WTC11 (cell line): ENCODE data around the gene MANBA. TPM values are rescaled to one million over a fixed set of nuclear protein-coding genes. Genes with fewer than 3 reads are reported as not detected.

Source experiments
- ATAC-seq: fragments of 200-7000 bp; cut with Tn5 transposase; 2 replicates; pipeline ENCODE4 v1.10.0; 2021; ENCODE audit warnings: mild to moderate bottlenecking, moderate library complexity
- CTCF ChIA-PET: fragments of 300-600 bp; sonication (Branson Sonifier 250); formaldehyde crosslinking; loops from one replicate; lab custom pipeline; 2021; ENCODE audit warnings: antibody characterized with exemption; lab: Charles Lee
- POLR2A ChIA-PET: fragments of 350-600 bp; sonication (Branson Sonifier 250); formaldehyde crosslinking; loops from one replicate; lab custom pipeline; 2021; ENCODE audit warnings: antibody characterized with exemption; lab: Charles Lee
- DNase-seq: peaks from one replicate; pipeline ENCODE4 v3.0.0; 2021; ENCODE audit warnings: low spot score
- H3K27ac Mint-ChIP-seq: 2 replicates; pipeline ENCODE4 v1.8.0; 2021; ENCODE audit warnings: mixed read lengths
- H3K27me3 Mint-ChIP-seq: 2 replicates; pipeline ENCODE4 v1.8.0; 2021; ENCODE audit warnings: low read depth, mild to moderate bottlenecking, moderate library complexity, mixed read lengths
- H3K36me3 Mint-ChIP-seq: 2 replicates; pipeline ENCODE4 v1.8.0; 2021; ENCODE audit warnings: mixed read lengths
- H3K4me1 Mint-ChIP-seq: 2 replicates; pipeline ENCODE4 v1.8.0; 2022; ENCODE audit warnings: mixed read lengths
- H3K4me3 Mint-ChIP-seq: 2 replicates; pipeline ENCODE4 v1.8.0; 2021; ENCODE audit warnings: mild to moderate bottlenecking, moderate library complexity, mixed read lengths
- H3K9me3 Mint-ChIP-seq: 2 replicates; pipeline ENCODE4 v1.8.0; 2021; ENCODE audit warnings: mixed read lengths
- CREB1 ChIP-seq: sonication (generic); formaldehyde crosslinking; IDR thresholded peaks from 2 replicates; pipeline ENCODE4 v1.8.0; 2023; ENCODE audit warnings: mild to moderate bottlenecking, missing genetic modification reagents
- EMX1 ChIP-seq: fragments of 250-450 bp; sonication (Bioruptor Pico); IDR thresholded peaks from 2 replicates; pipeline ENCODE4 v1.8.0; 2021; ENCODE audit warnings: mild to moderate bottlenecking
- ETV6 ChIP-seq: sonication (generic); formaldehyde crosslinking; IDR thresholded peaks from 2 replicates; pipeline ENCODE4 v1.8.1; 2022; ENCODE audit warnings: mild to moderate bottlenecking, missing genetic modification reagents
- FOXK1 ChIP-seq: sonication (generic); formaldehyde crosslinking; IDR thresholded peaks from 2 replicates; pipeline ENCODE4 v1.8.0; 2022; ENCODE audit warnings: mild to moderate bottlenecking, moderate library complexity, missing genetic modification reagents
- GABPB1 ChIP-seq: sonication (generic); formaldehyde crosslinking; IDR thresholded peaks from 2 replicates; pipeline ENCODE4 v1.8.1; 2023; ENCODE audit warnings: mild to moderate bottlenecking, missing genetic modification reagents
- GRHL2 ChIP-seq: fragments of 250-450 bp; sonication (Bioruptor Pico); IDR thresholded peaks from 2 replicates; pipeline ENCODE4 v1.8.0; 2022; ENCODE audit warnings: mild to moderate bottlenecking, moderate library complexity; ENCODE audit not compliant: insufficient replicate concordance, severe bottlenecking
- MXD4 ChIP-seq: fragments of 250-450 bp; sonication (Bioruptor Pico); IDR thresholded peaks from 2 replicates; pipeline ENCODE4 v1.8.0; 2021; ENCODE audit warnings: mild to moderate bottlenecking, moderate library complexity, borderline replicate concordance
- MYBL2 ChIP-seq: sonication (generic); formaldehyde crosslinking; IDR thresholded peaks from 2 replicates; pipeline ENCODE4 v1.8.1; 2023; ENCODE audit warnings: mild to moderate bottlenecking, moderate library complexity, missing genetic modification reagents
- RORB ChIP-seq: fragments of 250-450 bp; sonication (Bioruptor Pico); IDR thresholded peaks from 2 replicates; pipeline ENCODE4 v1.9.0; 2021; ENCODE audit warnings: mild to moderate bottlenecking
- SOX15 ChIP-seq: fragments of 250-450 bp; sonication (Bioruptor Pico); IDR thresholded peaks from 2 replicates; pipeline ENCODE4 v1.9.0; 2021; ENCODE audit warnings: mild to moderate bottlenecking
- TCF7 ChIP-seq: sonication (generic); formaldehyde crosslinking; IDR thresholded peaks from 2 replicates; pipeline ENCODE4 v1.8.0; 2022; ENCODE audit warnings: mild to moderate bottlenecking, low read depth, missing genetic modification reagents, moderate library complexity
- TEAD4 ChIP-seq: sonication (generic); formaldehyde crosslinking; IDR thresholded peaks from 2 replicates; pipeline ENCODE4 v1.8.0; 2022; ENCODE audit warnings: mild to moderate bottlenecking, missing genetic modification reagents
- ZNF219 ChIP-seq: sonication (generic); formaldehyde crosslinking; IDR thresholded peaks from 2 replicates; pipeline ENCODE4 v1.8.0; 2023; ENCODE audit warnings: missing genetic modification reagents, mild to moderate bottlenecking, borderline replicate concordance
- ZNF423 ChIP-seq: fragments of 250-450 bp; sonication (Bioruptor Pico); IDR thresholded peaks from 2 replicates; pipeline ENCODE4 v2.1.2; 2022; ENCODE audit warnings: mild to moderate bottlenecking, moderate library complexity
- total RNA-seq: library from RNA; stranded (reverse); gene quantifications from 3 replicates; pipeline ENCODE4 v1.2.3, GENCODE V29; 2021
- TF ChIP-seq, protein P1 (sequence below): fragments of 200-600 bp; IDR thresholded peaks from 2 replicates; pipeline ENCODE4 v1.8.0; 2022; ENCODE audit warnings: antibody characterized with exemption
- TF ChIP-seq, protein P2 (sequence below): sonication (generic); formaldehyde crosslinking; conservative IDR thresholded peaks from 2 replicates; pipeline ENCODE4 v1.8.1; 2022; ENCODE audit warnings: mild to moderate bottlenecking, missing genetic modification reagents
- TF ChIP-seq, protein P3 (sequence below): sonication (generic); formaldehyde crosslinking; IDR thresholded peaks from 2 replicates; pipeline ENCODE4 v1.8.1; 2023; ENCODE audit warnings: mild to moderate bottlenecking, missing genetic modification reagents, borderline replicate concordance
- TF ChIP-seq, protein P4 (sequence below): fragments of 250-450 bp; sonication (Bioruptor Pico); IDR thresholded peaks from 2 replicates; pipeline ENCODE4 v1.9.0; 2021; ENCODE audit warnings: mild to moderate bottlenecking, borderline replicate concordance
- TF ChIP-seq, protein P5 (sequence below): sonication (generic); formaldehyde crosslinking; IDR thresholded peaks from 2 replicates; pipeline ENCODE4 v1.8.0; 2022; ENCODE audit warnings: mild to moderate bottlenecking, missing genetic modification reagents

Gene MANBA
- total RNA-seq, 1 experiment from 2014 or later, result 35.1 TPM

DNA sequence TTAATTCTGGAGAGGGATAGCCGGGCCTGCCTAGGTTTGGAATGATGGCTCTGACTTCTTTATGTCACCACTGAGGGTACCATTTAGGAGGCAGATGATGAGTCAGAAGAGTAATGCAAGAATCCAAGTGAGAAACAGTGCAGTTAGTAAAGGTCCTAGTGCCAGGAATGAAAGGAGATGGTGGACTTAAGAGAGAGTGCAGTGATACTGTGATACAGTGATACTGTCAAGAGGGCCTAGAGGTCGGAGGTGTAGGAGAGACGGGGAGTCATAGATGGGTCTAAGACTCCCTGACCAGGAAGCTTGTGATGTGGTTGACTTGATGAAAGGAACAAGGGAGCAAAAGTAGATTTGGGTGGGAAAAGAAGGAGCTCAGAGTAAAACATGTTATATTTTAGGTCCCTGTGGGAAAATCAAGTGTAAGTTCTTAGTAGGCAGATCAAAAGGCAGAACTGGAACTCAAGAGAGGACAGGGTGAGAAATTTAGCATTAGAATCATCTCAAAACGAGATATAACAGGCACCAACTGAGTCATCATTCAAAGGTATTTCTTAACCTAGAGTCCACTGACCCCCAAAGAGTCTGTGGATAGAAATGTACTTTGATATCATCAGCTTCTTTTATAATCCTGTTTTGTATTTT, 174.6 kb downstream of the MANBA start:
- DNase-seq (no peak), ATAC-seq (no peak)
- H3K9me3 Mint-ChIP-seq, result peaks cover 4% of the 10 kb centered on the region
- no peaks in the 10 kb centered on the region for H3K4me1 Mint-ChIP-seq
- POLR2A ChIA-PET, result no interaction called here
- no peak for TF ChIP-seq ZNF219 (CRISPR knock-in tag)
- TF ChIP-seq, protein P1, sequence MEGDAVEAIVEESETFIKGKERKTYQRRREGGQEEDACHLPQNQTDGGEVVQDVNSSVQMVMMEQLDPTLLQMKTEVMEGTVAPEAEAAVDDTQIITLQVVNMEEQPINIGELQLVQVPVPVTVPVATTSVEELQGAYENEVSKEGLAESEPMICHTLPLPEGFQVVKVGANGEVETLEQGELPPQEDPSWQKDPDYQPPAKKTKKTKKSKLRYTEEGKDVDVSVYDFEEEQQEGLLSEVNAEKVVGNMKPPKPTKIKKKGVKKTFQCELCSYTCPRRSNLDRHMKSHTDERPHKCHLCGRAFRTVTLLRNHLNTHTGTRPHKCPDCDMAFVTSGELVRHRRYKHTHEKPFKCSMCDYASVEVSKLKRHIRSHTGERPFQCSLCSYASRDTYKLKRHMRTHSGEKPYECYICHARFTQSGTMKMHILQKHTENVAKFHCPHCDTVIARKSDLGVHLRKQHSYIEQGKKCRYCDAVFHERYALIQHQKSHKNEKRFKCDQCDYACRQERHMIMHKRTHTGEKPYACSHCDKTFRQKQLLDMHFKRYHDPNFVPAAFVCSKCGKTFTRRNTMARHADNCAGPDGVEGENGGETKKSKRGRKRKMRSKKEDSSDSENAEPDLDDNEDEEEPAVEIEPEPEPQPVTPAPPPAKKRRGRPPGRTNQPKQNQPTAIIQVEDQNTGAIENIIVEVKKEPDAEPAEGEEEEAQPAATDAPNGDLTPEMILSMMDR, result no peak
- TF ChIP-seq TEAD4 (CRISPR knock-in tag), result no peak
- no peak for TF ChIP-seq ZNF423
- TF ChIP-seq EMX1 (CRISPR knock-in tag), result no peak
- no peak for TF ChIP-seq ETV6 (CRISPR knock-in tag)
- TF ChIP-seq, protein P2, sequence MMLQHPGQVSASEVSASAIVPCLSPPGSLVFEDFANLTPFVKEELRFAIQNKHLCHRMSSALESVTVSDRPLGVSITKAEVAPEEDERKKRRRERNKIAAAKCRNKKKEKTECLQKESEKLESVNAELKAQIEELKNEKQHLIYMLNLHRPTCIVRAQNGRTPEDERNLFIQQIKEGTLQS (CRISPR knock-in tag), result no peak
- TF ChIP-seq TCF7 (CRISPR knock-in tag), result no peak
- no peak for TF ChIP-seq CREB1
- TF ChIP-seq SOX15 (CRISPR knock-in tag), result no peak
- TF ChIP-seq, protein P3, sequence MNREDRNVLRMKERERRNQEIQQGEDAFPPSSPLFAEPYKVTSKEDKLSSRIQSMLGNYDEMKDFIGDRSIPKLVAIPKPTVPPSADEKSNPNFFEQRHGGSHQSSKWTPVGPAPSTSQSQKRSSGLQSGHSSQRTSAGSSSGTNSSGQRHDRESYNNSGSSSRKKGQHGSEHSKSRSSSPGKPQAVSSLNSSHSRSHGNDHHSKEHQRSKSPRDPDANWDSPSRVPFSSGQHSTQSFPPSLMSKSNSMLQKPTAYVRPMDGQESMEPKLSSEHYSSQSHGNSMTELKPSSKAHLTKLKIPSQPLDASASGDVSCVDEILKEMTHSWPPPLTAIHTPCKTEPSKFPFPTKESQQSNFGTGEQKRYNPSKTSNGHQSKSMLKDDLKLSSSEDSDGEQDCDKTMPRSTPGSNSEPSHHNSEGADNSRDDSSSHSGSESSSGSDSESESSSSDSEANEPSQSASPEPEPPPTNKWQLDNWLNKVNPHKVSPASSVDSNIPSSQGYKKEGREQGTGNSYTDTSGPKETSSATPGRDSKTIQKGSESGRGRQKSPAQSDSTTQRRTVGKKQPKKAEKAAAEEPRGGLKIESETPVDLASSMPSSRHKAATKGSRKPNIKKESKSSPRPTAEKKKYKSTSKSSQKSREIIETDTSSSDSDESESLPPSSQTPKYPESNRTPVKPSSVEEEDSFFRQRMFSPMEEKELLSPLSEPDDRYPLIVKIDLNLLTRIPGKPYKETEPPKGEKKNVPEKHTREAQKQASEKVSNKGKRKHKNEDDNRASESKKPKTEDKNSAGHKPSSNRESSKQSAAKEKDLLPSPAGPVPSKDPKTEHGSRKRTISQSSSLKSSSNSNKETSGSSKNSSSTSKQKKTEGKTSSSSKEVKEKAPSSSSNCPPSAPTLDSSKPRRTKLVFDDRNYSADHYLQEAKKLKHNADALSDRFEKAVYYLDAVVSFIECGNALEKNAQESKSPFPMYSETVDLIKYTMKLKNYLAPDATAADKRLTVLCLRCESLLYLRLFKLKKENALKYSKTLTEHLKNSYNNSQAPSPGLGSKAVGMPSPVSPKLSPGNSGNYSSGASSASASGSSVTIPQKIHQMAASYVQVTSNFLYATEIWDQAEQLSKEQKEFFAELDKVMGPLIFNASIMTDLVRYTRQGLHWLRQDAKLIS (CRISPR knock-in tag), result no peak
- TF ChIP-seq GABPB1, result no peak
- TF ChIP-seq, protein P4, sequence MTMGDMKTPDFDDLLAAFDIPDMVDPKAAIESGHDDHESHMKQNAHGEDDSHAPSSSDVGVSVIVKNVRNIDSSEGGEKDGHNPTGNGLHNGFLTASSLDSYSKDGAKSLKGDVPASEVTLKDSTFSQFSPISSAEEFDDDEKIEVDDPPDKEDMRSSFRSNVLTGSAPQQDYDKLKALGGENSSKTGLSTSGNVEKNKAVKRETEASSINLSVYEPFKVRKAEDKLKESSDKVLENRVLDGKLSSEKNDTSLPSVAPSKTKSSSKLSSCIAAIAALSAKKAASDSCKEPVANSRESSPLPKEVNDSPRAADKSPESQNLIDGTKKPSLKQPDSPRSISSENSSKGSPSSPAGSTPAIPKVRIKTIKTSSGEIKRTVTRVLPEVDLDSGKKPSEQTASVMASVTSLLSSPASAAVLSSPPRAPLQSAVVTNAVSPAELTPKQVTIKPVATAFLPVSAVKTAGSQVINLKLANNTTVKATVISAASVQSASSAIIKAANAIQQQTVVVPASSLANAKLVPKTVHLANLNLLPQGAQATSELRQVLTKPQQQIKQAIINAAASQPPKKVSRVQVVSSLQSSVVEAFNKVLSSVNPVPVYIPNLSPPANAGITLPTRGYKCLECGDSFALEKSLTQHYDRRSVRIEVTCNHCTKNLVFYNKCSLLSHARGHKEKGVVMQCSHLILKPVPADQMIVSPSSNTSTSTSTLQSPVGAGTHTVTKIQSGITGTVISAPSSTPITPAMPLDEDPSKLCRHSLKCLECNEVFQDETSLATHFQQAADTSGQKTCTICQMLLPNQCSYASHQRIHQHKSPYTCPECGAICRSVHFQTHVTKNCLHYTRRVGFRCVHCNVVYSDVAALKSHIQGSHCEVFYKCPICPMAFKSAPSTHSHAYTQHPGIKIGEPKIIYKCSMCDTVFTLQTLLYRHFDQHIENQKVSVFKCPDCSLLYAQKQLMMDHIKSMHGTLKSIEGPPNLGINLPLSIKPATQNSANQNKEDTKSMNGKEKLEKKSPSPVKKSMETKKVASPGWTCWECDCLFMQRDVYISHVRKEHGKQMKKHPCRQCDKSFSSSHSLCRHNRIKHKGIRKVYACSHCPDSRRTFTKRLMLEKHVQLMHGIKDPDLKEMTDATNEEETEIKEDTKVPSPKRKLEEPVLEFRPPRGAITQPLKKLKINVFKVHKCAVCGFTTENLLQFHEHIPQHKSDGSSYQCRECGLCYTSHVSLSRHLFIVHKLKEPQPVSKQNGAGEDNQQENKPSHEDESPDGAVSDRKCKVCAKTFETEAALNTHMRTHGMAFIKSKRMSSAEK (CRISPR knock-in tag), result no peak
- TF ChIP-seq MYBL2 (CRISPR knock-in tag), result no peak
- TF ChIP-seq FOXK1 (CRISPR knock-in tag), result no peak
- TF ChIP-seq RORB (CRISPR knock-in tag), result no peak
- no peak for TF ChIP-seq MXD4 (CRISPR knock-in tag)
- TF ChIP-seq, protein P5, sequence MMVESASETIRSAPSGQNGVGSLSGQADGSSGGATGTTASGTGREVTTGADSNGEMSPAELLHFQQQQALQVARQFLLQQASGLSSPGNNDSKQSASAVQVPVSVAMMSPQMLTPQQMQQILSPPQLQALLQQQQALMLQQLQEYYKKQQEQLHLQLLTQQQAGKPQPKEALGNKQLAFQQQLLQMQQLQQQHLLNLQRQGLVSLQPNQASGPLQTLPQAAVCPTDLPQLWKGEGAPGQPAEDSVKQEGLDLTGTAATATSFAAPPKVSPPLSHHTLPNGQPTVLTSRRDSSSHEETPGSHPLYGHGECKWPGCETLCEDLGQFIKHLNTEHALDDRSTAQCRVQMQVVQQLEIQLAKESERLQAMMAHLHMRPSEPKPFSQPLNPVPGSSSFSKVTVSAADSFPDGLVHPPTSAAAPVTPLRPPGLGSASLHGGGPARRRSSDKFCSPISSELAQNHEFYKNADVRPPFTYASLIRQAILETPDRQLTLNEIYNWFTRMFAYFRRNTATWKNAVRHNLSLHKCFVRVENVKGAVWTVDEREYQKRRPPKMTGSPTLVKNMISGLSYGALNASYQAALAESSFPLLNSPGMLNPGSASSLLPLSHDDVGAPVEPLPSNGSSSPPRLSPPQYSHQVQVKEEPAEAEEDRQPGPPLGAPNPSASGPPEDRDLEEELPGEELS, result no peak
- TF ChIP-seq GRHL2 (CRISPR knock-in tag), result no peak
- CTCF ChIA-PET, result interaction anchor here (1.7 kb wide), 1 partner anchor 40 kb away, joined by 4 read pairs; no protein-coding TSS in a partner anchor
- H3K27ac Mint-ChIP-seq, result no peak overlapping the region
- H3K36me3 Mint-ChIP-seq, result peaks cover 3% of the 10 kb centered on the region; the same call in 1 of the 2 replicates
- no peak overlapping the region for H3K4me3 Mint-ChIP-seq
- no peaks in the 10 kb centered on the region for H3K27me3 Mint-ChIP-seq
